Anterior cingulate cortex (tissue), 58 donors: ENCODE data around the gene LITAF.
A peak's percentile ranks its signal among the peaks of the same experiment; 100 is the strongest.

ENCODE experiments used
- DNase-seq, 58 donors: peaks; one replicate each; lab custom pipeline; 2025; lab: John Stamatoyannopoulos, UW

Gene LITAF

DNA sequence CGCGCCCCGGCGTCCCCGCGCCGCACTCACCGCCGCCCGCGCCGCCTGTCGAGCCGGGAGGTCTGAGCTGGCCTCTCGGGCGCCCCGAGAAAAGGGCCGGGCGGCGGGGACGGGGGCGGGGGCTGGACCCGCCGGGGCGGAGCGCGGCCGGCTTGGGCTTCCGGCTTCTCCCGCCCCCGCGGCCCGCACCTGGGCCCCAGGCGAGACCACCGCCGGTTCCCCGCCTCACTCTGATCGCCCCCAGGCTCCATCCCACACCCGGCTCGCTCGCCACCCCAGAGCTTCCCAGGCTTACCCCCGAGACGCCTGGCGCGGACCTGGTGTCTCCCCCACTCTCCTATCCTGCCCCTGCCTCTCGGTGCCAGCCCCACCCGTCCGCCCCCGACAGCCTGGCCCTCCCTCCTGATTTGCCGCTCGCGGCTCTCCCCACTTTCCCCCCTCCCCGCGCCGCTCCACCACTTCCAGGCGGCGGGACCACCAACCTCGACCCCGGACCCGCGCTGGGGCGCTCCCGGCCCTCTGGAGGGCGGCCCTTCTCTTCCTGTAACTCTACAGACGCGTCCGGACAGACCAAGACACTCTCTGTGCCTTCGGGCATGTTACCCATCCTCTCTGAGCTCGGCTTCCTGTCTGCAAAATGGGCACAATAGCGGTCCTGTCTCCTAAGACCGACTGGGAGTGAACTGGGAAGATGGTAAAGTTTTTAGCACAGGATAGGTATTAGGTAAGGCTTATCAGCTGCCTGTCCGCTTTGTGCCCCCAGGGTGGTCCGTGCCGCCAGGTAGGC, at the start of gene LITAF:
Gene LITAF (minus strand): TSS at position 64 of the 787 bp plus-strand sequence. CDS start 30,189 bp downstream, outside the sequence.
- DNase-seq: peak in 37 of 58 donors; percentile 2 to 75 (median 41)

DNA sequence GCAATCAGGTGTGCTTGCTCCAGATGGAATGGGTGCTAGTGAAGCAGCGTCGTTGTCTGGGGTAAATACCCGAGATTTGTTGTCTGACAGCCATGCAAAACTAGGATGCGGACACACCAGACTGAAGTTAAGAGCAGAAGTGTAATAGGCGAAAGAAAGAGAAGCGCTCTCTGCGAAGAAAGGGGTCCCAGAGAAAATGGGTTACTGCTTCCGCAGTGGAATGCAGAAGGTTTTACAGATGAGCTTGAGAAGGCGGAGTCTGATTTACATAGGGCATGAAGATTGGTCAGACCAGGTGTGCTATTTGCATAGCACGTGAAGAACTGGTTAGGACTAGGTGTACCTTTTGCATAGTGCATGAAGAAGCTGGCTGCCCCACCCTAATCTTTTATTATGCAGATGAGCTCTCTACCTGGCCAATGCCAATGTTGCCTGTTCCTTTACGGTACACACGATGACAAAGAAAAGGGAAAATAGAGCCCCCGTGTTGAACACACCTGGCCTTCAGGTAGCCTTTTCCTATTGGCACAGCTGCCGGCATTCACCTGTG, 49.5 kb upstream of the LITAF start:
- DNase-seq: no peak

DNA sequence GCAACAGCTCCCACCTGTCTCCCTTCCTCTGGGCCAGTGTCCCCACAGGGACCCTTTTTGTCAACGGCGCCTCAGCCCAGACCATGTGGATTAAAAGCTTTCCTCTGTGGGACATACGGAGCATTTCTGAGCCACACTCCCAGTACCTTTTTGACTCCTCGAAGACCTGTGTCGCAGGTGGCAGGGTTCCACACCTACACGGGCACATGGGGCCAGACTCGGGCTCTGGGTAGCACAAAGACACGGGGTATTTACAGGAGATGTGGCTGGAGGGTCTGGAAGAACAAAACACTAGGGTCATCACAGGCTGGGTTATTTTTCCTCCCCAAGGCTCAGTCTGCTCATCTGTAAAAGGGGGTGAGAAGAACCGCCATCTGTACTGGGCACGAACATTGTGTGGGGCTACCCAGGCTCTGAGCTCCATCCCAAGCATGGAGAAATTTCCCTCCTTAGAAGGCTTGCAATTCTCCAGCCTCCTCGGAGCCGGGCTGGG, 49.0 kb upstream of the LITAF start:
- DNase-seq: no peak

DNA sequence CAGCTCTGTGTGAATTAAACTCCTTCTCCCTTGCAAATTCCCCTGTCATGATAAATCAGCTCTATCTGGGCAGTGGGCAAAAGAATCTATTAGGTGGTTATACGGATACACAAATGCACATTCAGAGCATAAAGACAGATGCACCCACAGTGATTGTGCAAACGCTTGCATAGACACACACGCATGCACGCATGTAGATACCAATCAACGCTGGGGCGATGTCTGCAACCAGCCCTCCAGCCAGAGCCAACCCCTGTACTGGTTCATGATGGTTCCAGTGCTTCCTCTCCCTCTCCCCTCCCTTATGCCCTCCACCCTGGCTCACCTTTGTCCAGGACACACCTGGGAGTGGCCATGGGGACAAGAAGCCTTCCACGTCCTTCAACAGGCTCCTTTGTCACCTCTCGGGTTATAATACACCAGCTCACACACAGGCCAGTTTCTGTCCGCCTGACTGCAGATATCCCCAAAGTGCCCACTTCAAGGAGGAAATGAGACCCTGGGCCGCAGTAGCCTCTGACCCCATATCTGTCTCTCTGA, 48.5 kb upstream of the LITAF start:
- DNase-seq: no peak

DNA sequence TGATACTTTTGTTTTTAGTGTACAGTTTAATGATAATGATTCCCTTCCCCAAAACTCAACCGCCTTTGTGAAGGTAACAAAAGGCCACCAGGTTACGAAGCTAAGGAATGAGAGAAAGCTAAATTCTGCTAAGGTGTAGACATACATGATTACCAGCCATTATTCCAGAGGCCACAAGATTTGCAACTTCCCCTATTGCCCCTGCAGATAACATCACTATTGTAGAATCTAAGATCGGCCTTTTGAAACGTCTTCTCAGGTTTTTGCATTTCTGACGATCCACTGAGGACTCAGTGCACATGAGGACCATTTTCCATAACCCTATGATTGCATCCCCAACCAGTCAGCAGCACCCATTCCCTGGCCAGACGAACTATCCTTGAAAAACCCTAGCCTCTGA, 47.6 kb upstream of the LITAF start:
- no peak for DNase-seq

DNA sequence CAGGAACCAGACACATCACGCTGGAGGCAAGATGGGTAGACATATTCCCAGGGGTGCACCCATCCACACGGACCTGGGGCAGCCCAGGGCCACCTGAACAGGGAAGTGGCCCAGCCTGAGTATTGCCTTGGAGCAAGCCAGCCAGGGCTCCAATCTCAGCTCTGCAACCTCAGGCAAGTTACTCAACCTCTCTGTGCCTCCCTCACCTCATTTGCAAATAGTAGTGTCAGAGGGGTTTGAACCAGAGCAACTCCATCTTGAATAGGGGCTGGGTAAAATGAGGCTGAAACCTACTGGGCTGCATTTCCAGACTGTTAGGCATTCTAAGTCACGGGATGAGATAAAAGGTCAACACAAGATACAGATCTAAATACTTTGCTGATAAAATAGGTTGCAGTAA, 46.4 kb upstream of the LITAF start:
- no peak for DNase-seq

DNA sequence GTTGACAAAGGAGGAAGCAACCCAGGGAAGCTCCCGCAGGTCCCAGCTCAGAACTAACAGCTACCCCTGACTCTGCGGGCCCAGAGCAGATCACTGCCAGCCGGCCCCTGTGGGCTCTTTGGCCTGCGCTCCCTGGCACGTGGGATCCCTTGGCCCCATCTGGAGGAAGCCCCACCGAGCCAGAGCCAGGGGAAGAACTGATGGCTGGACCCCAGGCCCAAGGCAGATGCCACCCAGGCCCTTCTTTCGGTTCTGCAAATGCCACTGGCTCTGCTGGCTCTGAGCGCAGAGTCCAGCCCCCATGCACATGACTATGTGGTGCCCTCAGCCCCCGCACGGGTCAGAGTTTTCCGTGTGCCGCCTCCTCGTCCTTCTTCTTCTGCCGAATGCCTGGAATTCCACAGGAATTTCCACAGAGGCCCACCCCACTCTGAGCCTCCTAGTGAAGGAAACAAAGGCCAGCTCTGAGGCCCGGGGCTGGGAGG, 45.8 kb upstream of the LITAF start:
- DNase-seq: peak in 23 of 58 donors; percentile 7 to 52 (median 21)

DNA sequence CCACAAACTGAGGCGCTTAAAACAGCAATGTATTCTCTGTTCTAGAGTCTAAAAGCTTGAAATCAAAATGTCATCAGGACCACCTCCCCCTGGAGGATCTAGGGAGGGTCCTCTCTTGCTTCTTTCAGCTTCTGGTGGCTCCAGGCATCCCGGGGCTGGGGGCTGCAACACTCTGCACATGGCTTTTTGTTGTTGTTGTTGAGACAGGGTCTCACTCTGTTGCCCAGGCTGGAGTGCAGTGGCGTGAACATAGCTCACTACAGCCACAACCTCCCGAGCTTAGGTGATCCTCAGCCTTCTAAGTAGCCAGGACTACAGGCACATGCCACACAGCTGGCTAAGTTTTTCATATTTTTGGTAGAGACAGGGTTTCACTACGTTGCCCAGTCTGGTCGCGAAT, 44.5 kb upstream of the LITAF start:
- no peak for DNase-seq

DNA sequence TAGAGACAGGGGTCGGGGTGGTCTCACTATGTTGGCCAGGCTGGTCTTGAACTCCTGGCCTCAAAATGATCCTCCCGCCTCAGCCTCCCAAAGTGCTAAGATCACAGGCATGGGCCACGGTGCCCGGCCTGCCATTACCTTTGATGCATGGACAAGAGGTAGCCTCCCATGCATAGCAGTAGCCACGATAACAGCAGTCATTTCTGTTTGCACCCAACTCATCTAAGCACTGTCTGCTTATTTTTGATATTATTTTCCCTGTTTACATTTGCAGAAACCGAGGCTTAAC, 44.0 kb upstream of the LITAF start:
- no peak for DNase-seq

DNA sequence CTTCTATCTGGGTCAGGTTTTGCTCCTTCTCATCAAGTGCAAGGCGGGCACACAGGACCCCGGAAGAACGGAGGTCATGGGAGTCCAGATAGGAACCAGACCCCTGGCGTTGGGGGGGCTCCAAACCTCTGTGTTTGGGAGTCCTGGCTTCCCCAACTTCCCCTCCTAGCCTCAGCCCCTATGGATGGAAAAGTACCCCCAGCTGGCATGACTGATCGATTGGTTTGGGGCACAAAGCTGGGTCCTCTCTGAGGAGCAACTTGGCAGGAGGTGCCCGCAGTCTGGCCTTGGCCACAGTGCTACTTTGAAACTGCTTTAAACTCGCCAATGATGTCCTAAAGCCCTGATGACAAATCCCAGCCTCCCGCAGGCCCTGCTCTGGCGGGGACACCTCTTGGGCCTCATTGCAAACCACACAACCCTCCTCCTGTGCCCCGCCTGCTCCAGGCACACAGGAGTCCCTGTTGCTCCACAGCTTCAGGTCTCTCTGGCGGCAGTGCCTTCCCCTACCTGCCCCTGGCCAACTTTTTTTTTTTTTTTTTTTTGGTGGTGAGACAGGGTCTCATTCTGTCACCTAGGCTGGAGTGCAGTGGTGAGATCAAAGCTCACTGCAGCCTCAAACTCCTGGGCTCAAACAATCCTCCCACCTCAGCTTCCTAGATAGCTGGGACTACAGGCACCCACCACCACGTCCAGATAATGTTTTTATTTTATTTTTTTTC, 43.5 kb upstream of the LITAF start:
- DNase-seq: no peak

DNA sequence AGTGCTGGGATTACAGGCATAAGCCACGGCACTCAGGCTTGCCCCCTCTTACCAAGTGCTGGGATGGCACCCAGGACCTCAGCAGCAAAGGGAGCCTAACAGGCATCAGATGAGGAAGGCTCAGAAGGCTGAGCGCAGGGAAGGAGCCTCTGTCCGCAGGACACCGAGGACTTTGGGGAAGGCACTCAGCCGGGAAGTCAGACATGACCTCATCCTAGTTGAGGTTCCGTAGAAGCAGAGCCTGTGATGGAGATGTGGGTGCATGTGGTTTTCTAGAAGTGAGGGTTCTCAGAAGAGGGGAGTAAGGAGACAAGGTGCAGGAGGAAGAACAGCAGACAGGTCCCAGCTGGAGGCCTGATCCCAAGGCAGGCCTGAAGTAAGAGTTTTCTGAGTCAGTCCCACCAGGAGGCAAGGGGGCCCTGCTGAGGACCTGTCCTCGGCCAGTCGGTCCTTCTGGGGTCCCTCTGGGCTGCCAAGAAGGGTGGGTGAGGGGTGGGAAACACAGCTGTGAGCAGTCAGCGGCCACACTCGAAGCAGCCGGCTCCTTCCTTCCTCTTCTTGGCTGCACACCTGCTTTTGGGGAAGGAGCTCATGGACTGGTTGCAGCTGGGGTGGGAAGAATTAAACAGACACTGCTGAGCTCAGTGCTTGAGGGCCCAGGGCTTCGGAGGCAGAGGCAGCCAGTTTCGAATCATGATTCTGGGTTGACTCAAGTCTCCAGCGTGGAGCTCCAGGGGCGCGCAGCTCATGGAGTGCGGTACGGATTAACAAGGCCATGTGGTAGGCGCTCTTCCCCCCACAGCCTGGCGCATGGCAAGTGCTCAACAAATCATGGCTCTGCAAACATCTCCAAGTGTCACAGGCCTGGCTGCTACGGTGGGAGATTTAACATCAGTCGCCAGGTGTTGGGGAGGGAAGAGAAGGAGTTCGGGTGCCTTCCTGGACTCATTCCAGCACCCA, 42.6 kb upstream of the LITAF start:
- DNase-seq: peak in 6 of 58 donors; percentile 10 to 55 (median 11)

DNA sequence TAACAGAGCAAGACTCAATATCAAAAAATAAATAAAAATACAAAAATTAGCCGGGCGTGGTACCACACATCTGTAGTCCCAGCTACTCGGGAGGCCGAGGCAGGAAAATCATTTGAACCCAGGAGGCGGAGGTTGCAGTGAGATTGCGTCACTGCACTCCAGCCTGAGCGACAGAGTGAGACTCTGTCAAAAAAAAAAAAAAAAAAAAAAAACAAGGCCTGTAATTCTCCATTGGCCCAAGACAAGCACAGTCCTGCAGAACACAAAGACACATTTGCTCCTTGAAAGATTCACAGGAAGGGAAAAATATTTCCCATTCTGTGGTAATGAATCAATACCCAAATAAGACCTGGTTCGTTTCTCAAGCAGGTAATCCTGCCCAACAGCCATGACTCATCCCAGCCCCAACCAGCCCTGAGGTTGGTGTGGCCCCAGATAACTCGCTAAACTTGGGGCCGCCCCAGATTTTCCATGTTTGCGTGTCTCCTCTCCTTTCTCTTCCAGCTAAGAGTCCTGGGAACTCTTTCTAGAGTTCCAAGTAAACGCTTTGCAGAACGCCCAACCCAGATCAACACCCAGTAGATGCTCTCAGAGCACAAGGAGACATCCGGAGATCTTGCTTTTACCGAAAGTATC, 41.2 kb upstream of the LITAF start:
- no peak for DNase-seq

DNA sequence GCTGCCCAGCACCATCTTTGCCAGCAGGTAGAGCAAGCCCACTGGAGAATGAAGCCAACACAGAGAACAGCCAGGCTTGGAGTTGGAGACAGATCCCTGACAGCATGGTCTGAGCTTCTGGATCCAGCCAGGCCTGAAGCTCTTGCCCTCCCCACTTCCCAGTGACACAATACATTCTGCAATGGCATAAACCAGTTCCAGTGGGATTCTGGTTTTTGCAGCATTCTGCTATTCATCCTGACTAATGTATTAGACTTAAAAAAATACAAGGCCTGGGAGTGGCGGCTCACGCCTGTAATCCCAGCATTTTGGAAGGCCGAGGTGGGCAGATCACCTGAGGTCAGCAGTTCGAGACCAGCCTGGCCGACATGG, 40.6 kb upstream of the LITAF start:
- no peak for DNase-seq

DNA sequence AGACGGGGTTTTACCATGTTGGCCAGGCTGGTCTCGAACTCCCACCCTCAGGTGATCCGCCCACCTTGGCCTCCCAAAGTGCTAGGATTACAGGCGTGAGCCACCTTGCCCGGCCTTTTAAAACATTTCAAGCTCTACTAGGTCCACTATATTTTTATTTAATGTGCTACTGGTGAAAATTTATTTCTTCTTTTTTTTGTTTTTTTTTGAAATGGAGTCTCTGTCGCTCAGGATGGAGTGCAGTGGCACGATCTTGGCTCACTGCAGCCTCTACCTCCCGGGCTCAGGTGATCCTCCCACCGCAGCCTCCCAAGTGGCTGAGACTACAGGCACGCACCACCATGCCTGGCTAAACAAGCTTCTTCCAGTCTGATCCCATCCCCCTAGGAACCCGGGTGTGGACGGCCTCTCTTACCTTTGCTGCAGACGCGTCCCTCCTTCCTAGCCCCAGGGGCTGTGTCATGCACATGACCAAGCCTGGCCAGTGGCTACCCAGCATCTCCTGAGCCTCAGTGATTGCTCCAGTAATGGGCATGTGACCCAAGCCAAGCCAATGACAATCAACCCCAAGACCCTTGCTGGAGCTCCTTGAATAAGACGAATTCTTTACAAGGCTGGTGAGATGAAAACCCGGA, 40.1 kb upstream of the LITAF start:
- no peak for DNase-seq

DNA sequence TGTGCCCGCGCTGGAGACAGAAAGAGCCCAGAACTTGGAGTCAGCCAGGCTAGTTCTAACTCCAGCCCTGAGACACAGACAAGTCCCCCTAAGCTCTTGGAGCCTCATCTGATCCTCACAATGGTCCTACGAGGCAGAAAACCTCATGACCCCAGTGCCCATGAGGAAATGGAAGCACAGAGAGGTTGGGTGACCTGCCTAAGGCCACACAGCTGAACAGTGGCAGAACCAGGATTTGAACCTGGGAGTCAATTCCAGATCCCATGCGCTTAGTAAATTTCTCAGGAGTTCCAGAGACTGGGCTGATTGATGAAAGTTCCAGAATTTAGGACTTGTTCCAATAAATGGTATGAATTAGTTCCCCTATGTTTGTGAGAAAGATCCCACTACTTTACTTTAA, 39.0 kb upstream of the LITAF start:
- no peak for DNase-seq

DNA sequence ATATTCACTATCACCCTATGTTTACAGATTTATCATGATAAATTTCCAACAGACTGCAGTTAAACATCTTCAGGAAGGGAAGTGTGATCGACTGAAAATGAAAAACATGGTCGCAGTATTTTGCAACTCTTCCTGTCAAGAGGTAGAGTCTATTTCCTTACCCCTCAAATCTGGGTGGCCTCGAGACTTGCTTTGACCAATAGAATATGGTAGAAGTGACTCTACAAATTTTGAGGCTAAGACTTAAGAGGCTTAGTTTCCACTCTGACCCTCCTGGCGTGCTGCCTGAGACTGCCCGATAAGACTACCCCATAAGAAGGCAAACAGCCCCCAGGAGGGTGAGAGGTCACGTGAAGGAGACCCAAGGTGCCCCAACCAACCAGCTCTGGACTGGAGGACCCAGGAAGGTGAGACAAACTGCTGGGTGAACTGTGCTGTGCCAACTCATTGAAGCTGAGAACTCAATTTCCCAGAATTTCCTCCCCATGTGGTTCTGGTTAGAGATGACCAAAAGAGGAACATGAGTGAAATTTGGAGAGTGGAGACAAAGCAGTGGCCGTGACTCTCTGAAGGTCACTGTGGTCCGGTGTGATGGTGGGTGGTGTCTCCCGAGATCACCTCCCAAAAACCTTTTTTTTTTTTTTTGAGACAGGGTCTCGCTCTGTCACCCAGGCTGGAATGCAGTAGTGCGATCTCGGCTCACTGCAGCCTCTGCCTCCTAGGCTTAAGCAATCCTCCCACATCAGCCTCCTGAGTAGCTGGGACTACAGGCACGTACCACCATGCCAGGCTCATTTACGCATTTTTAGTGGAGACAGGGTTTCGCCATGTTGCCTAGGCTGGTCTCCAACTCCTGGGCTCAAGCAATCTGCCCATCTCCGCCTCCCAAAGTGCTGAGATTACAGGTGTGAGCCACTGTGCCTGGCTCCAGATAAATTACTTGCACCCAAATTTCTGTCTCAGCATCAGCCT, 38.2 kb upstream of the LITAF start:
- DNase-seq: no peak

DNA sequence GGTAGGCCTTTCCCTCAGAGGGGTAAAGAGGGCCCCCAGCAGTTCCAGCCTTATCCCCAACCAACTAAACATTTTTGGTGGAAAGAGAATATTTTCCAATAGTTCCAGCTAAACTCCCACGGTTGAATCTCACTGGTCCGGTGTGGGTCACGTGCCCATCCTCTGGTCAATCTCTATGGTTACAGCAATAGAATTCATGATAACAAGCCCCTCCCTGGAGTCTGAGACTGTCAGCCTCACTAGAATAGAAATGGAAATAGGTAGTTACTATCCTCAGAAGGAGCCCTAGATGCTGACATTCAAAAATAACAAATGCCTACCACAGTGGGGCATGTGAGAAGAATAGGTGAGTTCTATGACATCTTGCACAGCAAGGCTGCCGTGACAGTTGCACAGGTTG, 37.5 kb upstream of the LITAF start:
- DNase-seq: no peak
